Globus pallidus (tissue), 1 donor: ENCODE results near the gene CYSTM1.

ENCODE experiments used
- DNase-seq: peaks from one replicate; pipeline ENCODE4 v3.0.0-alpha.2; 2015; ENCODE audit warnings: low spot score

The CYSTM1 gene

GRCh38 chr5:140258016-140258415 is 83.0 kb downstream of the CYSTM1 start:
- no peak for DNase-seq

DNA sequence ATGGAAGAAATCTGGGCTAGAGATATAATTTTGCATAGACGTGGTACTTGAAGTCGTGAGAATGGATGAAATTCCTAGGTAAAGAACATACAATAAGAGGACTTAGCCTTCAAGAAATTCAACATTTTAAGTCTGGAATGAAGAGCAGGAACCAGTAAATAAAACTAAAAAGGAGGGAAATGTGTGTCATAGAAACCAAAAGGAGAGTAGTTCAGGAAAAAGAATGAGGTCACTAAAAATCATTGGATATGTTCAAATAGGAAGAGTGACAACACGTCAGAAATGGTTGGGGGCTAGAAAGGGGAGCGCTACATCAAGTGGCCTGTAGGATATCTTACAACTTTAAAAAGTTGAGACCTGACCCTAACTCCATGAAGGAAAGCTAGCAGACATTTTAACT is 83.9 kb downstream of the CYSTM1 start:
- DNase-seq = no peak

- DNase-seq = no peak
Measured at GRCh38 chr5:140259500-140259899, 84.5 kb downstream of the CYSTM1 start.

DNA sequence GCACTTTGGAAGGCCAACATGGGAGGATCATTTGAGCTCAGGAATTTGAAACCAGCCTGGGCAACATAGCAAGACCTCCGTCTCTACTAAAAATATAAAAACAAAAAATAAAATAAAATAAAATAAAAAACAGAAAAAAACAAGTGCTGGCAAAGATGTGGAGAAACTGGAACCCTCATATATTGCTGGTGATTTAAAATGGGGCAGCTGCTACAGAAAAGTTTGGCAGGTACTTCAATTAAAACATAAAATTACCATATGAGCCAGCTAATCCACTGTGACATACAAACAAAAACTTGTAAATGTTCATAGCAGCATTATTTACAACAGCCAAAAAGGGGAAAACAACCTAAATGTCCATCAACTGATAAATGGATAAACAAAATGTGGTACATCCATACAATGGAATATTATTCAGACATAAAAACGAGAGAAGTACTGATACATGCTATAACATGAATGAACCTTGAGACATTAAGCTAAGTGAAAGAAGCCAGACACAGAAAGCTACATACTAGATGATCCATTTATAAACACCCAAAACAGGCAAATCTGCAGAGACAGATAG is 85.2 kb downstream of the CYSTM1 start:
- no peak for DNase-seq

GRCh38 chr5:140261403-140262171 is 86.6 kb downstream of the CYSTM1 start:
- DNase-seq = peak; percentile 86

GRCh38 chr5:140262221-140262620 is 87.2 kb downstream of the CYSTM1 start:
- no peak for DNase-seq

DNA sequence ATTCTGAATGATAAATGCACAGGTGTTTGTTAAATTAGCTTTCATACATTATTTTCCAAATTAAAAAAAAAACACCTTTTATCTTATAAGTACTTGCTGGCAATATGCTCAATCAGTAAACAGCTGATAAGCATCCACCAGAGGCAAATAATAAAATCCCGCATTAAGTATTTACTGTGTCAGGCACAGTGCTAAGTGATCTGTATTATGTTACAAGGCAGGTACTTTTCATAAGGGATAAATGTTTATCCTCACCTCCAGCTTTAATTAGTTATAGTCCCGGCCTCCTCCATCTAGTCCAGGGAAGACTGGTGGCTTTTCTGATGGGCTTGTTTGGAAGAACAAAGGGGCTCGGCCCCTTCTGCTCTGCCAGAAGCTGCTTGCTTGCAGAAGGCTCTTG is 87.9 kb downstream of the CYSTM1 start:
- no peak for DNase-seq

DNA sequence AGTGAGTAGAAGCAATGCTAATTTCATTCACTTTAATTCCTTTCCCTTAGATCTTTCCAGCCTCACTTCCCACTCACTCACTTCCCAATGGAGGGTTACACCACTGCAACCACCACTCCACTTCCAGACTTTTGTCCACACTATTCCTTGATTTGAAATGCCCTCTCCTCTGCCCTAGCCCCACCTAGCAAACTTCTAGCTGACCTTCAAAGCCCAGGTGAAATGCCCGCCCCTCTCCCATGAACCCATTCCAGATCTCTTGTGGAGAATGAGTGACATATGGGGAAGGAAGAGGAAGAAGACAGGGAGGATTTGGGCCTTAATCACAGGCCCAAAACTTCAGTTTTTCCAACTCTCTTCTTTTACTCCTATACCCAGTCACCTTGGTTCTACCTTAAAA is 90.9 kb downstream of the CYSTM1 start:
- no peak for DNase-seq

DNA sequence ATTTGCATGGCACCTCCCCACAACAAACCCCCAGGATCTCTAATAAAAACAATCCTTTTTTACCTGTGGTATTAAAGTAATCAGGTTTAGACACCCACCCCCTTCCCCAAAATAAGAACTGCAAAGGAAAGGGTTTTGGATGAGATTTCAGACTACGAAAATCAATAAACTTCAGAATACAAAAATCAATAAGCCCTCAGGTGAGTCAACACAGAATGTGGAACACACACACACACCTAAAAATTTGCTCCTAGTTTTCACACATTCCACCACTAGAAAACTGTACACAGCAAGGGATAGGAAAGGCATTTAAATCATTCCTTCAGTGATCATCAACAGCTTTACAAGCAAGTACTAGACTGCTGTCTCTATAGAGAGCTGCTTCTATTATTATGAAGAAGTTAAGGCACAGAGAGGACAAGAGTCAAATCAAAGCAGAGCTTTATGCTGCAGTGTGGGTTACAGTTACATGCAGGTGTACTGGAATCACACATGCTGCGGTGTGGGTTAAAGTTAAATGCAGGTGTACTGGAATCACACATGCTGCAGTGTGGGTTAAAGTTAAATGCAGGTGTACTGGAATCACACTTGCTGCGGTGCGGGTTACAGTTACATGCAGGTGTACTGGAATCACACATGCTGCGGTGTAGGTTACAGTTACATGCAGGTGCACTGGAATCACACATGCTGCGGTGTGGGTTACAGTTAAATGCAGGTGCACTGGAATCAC is 91.6 kb downstream of the CYSTM1 start:
- DNase-seq = no peak

GRCh38 chr5:140267201-140267540 is 92.2 kb downstream of the CYSTM1 start:
- DNase-seq = no peak

GRCh38 chr5:140267559-140268018 is 92.6 kb downstream of the CYSTM1 start:
- DNase-seq = no peak

GRCh38 chr5:140270008-140270407 is 95.0 kb downstream of the CYSTM1 start:
- DNase-seq = no peak

DNA sequence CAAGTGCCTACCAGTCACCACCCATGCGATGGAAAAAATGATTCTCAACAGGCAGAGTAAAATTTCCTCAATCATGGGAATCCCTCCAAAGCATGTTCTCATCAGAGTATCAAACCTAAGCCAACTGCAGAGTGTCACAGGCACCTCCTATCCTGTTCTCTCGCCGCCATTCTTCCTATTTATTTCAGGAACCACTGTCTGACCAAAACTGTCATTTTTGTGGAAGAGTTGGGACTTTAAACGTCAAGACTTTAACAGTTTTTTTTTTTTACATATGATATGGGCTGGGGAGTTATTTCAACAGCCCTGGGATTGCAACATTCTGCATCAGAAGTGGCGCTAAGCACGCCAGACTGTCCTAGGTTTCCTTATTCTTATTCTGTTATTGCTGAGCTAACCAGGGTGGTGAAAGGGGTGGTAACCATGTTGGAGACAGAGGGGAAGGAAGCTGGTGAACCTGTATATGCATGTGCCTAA is 98.5 kb downstream of the CYSTM1 start:
- DNase-seq = no peak

DNA sequence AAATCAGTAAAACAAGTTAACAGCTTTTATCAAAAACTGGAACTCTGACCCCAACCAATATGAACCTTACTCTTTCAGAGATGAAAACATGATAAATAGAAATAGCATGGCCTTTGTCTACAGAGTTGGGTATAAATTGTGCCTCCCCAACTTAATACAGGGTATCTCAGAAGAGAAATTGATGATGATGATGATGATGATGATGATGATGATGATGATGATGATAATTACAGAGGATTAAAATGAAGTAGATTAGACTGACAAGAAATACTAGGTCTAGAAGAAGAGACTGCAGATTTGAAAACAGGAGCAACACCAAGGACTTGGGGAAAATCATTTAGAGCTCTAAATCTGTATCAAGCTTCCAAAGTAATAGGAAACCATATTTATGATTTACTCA is 100.8 kb downstream of the CYSTM1 start:
- no peak for DNase-seq

DNA sequence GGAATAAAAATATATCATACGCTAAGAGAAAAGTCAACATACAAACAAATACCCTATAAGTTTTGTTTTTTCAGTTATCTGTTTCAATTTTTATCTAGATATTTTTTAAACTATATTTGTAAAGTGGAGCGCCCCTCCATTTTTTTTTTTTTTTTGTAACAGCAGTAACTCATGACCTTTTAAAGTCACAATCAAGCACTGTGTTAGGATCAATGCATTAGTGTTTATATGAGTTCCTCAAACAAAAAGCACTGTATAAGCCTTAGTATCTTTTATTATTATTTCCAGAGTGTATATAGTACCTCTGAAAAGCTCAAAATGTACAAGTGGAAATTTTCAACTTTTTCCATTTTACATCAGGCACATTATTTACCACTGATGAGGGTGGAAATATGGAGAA is 107.3 kb downstream of the CYSTM1 start:
- no peak for DNase-seq

GRCh38 chr5:140284013-140284412 is 109.0 kb downstream of the CYSTM1 start:
- no peak for DNase-seq

- no peak for DNase-seq
Measured at GRCh38 chr5:140286424-140286823, 111.4 kb downstream of the CYSTM1 start.

GRCh38 chr5:140287801-140288521 is 113.0 kb downstream of the CYSTM1 start:
- no peak for DNase-seq

- no peak for DNase-seq
Measured at GRCh38 chr5:140292212-140293036, 117.4 kb downstream of the CYSTM1 start.
